Activated T-helper 17 cell treated with anti-CD3 and anti-CD28 coated beads, Interleukin-2, amount 50 U/mL, for 72 hours (primary cell): ENCODE data around the gene SCCPDH. TPM values are rescaled to one million over a fixed set of nuclear protein-coding genes. Genes with fewer than 3 reads are reported as not detected.
A peak's percentile ranks its signal among the peaks of the same experiment; 100 is the strongest.
"Not testable (repeated sequence)": the region's sequence is repeated elsewhere in the genome, so short reads cannot be mapped to it uniquely, and the experiment has no call there.

Experiments used
- ATAC-seq: fragments of 150-1000 bp; cut with Tn5 transposase; replicated peaks from 2 replicates; pipeline ENCODE4 v1.10.0; 2021; ENCODE audit warnings: mild to moderate bottlenecking, moderate library complexity
- H3K27ac Mint-ChIP-seq: one replicate; pipeline ENCODE4 v1.8.0; 2022; ENCODE audit warnings: mixed read lengths
- H3K27me3 Mint-ChIP-seq: one replicate; pipeline ENCODE4 v1.8.0; 2022; ENCODE audit warnings: mixed read lengths
- H3K36me3 Mint-ChIP-seq: one replicate; pipeline ENCODE4 v1.8.0; 2022; ENCODE audit warnings: low read depth, mild to moderate bottlenecking, mixed read lengths
- H3K4me1 Mint-ChIP-seq: one replicate; pipeline ENCODE4 v1.8.0; 2022; ENCODE audit warnings: mixed read lengths
- H3K4me3 Mint-ChIP-seq: one replicate; pipeline ENCODE4 v1.8.0; 2022; ENCODE audit warnings: mild to moderate bottlenecking, mixed read lengths
- H3K9me3 Mint-ChIP-seq: one replicate; pipeline ENCODE4 v1.8.0; 2022; ENCODE audit warnings: mixed read lengths
- total RNA-seq, 2 donors: library from RNA; stranded (reverse); gene quantifications; one replicate each; pipeline ENCODE4 v1.2.3, GENCODE V29; 2022

The SCCPDH gene
- total RNA-seq, 2 donors from 2014 or later: 8.9 to 23.9 TPM

DNA sequence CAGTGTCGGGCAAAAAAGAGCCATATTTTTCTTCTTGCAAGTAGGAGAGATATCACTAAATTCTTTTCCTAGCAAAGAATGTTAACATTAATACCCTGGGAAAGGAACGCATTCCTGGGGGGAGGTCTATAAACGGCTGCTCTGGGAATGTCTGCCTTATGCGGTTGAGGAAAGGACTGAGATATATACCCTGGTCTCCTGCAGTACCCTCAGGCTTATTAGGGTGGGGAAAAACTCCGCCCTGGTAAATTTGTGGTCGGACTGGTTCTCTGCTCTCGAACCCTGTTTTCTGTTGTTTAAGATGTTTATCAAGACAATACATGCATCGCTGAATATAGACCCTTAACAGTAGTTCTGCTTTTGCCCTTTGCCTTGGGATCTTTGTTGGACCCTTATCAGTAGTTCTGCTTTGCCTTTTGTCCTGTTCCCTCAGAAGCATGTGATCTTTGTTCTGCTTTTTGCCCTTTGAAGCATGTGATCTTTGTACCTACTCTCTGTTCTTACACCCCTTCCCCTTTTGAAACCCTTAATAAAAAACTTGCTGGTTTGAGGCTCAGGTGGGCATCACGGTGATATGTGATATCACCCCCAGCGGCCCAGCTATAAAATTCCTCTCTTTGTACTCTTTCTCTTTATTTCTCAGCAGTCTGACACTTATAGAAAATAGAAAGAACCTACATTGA, 29.9 kb upstream of the SCCPDH start:
- H3K27me3 Mint-ChIP-seq, H3K36me3 Mint-ChIP-seq, H3K4me1 Mint-ChIP-seq, ATAC-seq, H3K27ac Mint-ChIP-seq, H3K9me3 Mint-ChIP-seq, H3K4me3 Mint-ChIP-seq: not testable (repeated sequence)

DNA sequence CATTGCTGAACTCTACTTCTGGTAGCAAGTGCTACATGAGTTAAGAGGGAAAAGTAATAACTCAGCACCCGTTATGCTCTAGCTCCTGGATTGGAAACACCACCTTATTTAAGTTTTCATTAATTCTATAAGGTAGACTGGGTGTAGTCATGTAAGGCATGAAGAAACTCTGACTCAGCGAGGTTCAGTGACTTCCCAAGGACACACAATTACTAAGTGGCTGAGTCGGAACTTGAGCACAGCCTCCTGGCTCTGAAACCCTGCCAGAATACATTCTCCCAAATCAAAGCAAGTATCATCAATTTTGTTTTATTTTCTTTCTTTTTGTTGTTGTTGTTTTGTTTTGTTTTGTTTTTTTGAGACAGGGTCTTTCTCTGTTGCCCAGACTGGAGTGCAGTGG, 29.1 kb upstream of the SCCPDH start:
- Mint-ChIP-seq H3K27me3 (peaks cover 3% of the 10 kb centered on the region), H3K9me3 (peaks cover 5% of the 10 kb centered on the region), H3K4me3 (no peak overlapping the region), H3K4me1 (no peaks in the 10 kb centered on the region), H3K27ac (no peak overlapping the region), H3K36me3 (no peaks in the 10 kb centered on the region)
- no peak for ATAC-seq

DNA sequence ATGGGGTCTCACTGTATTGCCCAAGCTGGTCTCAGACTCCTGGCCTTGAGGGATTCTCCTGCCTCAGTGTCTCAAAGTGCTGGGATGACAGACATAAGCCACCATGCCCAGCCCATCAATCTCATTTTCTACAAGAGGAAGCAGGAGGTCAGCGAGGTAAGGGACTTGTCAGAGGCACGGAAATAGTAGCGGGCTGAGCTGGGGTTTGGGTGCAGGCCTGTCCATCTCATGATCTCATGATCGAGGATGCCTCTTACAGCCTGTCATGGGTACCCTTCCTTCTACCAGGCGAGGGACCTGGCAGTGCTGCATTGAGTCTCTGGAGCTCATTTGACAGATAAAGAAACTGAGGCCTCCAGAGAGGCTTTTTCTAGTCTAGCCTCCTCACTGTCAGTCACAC, 28.5 kb upstream of the SCCPDH start:
- peaks cover 3% of the 10 kb centered on the region for H3K27me3 Mint-ChIP-seq
- H3K4me3 Mint-ChIP-seq: no peak overlapping the region
- no peak for ATAC-seq
- no peaks in the 10 kb centered on the region for H3K36me3 Mint-ChIP-seq
- peaks cover 5% of the 10 kb centered on the region for H3K9me3 Mint-ChIP-seq
- no peak overlapping the region for H3K27ac Mint-ChIP-seq
- H3K4me1 Mint-ChIP-seq: no peaks in the 10 kb centered on the region

DNA sequence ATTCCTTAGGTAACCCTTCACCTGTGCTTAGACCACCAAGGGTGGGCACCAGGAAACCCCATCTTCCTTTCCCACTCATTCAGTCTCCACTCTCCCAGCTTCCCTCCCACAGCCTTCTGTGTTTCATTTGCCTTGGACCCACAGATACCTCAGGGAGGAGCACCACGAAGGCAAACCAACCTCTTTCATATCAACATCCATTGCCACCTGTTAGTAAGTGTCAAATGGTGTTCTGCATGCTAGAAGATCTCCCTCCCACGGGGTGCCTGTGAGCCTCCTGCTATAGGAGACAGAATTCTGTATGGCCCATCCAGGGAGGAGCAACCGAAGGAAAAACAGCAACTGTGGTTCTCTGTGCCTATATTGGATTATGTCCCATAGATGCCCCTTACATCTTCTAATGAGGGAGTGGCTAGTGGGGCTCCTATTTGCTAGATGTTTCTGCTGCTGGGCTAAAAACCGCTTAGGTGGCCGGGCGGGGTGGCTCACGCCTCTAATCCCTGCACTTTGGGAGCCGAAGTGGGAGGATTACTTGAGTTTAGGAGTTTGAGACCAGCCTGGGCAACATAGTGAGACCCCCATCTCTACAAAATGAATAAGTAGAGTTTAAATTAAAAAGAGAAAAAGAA, 25.6 kb upstream of the SCCPDH start:
- Mint-ChIP-seq H3K4me3 (peak overlapping the region; percentile 31), H3K27me3 (peaks cover 3% of the 10 kb centered on the region), H3K4me1 (no peaks in the 10 kb centered on the region), H3K27ac (peak overlapping the region; percentile 87), H3K9me3 (peaks cover 5% of the 10 kb centered on the region), H3K36me3 (no peaks in the 10 kb centered on the region)
- ATAC-seq: no peak

DNA sequence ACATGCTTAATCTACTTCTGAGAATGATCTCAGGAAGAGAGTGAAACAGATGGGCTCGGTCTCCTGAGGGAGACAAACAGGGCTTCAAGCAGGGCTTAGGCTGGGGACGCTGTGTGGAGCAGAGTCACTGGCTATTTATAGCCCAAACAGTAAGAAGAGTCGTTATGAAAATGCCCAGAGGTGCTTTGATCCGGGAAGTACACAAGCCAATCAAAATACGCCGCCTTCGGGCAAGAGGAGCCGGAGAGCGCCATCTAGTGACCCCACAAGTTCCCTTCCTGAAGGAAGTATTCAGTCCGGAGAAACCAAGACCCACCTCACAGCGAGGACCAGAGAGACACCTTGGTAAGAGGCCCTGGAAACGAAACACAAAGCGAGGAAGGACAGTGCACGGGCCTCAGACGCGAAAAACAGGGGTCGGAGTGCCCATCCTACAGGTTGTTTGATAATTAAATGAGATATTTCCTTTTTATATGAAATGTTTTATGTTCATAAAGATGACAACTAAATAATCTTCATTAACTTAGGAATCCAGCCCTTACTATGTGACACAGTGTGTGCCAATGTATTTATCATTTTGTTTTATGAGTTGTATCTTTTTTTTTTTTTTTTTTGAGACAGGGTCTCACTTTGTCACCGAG, 25.0 kb upstream of the SCCPDH start:
- no peaks in the 10 kb centered on the region for H3K36me3 Mint-ChIP-seq
- H3K27me3 Mint-ChIP-seq: peaks cover 3% of the 10 kb centered on the region
- ATAC-seq: peak; percentile 100
- no peaks in the 10 kb centered on the region for H3K4me1 Mint-ChIP-seq
- H3K9me3 Mint-ChIP-seq: peaks cover 5% of the 10 kb centered on the region
- peak overlapping the region; percentile 87 for H3K27ac Mint-ChIP-seq
- H3K4me3 Mint-ChIP-seq: peak overlapping the region; percentile 31

DNA sequence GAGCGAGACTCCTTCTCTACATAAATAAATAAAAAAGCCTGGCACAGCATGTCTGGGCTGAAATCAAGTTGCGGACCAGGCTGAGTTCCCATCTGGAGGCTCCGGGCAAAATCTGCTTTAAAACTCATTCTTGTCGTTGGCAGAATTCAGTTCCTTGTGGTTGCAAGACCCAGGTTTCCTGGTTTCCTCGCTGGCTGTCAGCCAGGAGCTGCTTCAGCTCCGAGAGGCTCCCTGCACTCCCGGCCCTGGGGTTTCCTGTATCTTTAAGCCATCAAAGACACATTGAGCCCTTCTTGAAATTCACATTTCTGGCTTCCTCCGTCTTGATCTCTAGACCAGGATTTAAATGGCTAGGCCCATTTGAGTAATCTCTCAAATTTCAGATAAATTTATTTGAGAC, 20.6 kb upstream of the SCCPDH start:
- Mint-ChIP-seq H3K9me3 (no peaks in the 10 kb centered on the region), H3K36me3 (no peaks in the 10 kb centered on the region), H3K27me3 (peaks cover 3% of the 10 kb centered on the region), H3K4me1 (no peaks in the 10 kb centered on the region), H3K4me3 (no peak overlapping the region), H3K27ac (no peak overlapping the region)
- no peak for ATAC-seq

DNA sequence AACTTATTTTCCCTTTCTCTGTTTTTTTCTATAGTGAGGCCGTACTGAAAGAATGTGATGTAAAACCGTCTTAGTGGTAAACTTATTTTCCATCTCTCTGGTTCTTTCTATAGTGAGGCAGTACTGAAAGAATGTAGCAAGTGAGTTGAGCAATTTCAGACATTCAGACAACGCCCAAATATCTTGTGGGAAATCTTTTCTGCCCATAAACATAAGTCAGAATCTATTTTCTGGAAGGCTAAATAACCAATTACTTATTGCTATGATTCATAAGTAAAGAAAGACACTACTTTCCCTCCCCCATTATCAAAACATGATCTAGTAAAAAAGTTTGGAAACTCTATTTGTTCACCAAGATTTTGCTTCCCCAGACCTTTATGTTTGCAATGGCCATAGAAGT, 18.8 kb upstream of the SCCPDH start:
- H3K27me3 Mint-ChIP-seq: peaks cover 6% of the 10 kb centered on the region
- peaks cover 7% of the 10 kb centered on the region for H3K9me3 Mint-ChIP-seq
- H3K36me3 Mint-ChIP-seq: no peaks in the 10 kb centered on the region
- no peak overlapping the region for H3K27ac Mint-ChIP-seq
- peaks cover 4% of the 10 kb centered on the region for H3K4me1 Mint-ChIP-seq
- no peak overlapping the region for H3K4me3 Mint-ChIP-seq
- ATAC-seq: no peak

DNA sequence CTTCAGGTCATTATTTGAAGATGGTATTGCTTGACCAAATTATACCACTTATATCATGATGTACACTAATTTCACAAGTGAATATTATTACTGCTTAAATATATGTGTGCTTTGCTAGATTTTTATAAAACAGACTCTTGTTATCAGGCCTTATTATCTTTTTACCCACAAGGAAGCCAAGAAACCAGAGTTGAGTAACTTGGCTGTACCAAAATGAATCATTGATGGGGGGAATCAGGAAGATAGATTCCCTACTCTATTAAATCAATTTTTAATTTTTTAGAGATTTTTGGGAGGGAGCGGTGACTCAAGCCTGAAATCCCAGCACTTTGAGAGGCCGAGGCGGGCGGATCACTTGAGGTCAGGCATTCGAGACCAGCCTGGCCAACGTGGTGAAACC, 16.0 kb upstream of the SCCPDH start:
- Mint-ChIP-seq H3K27me3 (peaks cover 17% of the 10 kb centered on the region), H3K9me3 (peaks cover 7% of the 10 kb centered on the region), H3K4me1 (peaks cover 4% of the 10 kb centered on the region), H3K36me3 (no peaks in the 10 kb centered on the region), H3K27ac (no peak overlapping the region), H3K4me3 (no peak overlapping the region)
- ATAC-seq: no peak

DNA sequence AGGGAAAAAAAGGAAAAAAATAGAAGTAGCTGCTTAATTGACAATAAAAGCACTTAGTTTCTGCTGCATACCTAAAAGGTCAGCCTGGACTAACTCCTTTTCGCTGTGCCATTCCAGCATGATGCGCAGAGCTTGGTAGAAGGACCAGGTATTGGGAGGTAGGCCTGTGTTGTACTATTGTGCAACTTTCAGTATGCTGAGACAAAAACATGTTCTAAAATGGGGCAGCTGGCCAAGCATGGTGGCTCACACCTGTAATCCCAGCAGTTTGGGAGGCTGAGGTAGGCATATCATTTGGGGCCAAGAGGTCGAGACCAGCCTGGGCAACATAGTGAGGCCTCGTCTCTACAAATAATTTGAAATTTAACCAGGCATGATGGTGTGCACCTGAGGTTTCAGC, 15.0 kb upstream of the SCCPDH start:
- no peak overlapping the region for H3K27ac Mint-ChIP-seq
- no peaks in the 10 kb centered on the region for H3K36me3 Mint-ChIP-seq
- H3K4me1 Mint-ChIP-seq: peaks cover 4% of the 10 kb centered on the region
- no peak for ATAC-seq
- H3K27me3 Mint-ChIP-seq: peaks cover 17% of the 10 kb centered on the region
- H3K4me3 Mint-ChIP-seq: no peak overlapping the region
- peaks cover 7% of the 10 kb centered on the region for H3K9me3 Mint-ChIP-seq

DNA sequence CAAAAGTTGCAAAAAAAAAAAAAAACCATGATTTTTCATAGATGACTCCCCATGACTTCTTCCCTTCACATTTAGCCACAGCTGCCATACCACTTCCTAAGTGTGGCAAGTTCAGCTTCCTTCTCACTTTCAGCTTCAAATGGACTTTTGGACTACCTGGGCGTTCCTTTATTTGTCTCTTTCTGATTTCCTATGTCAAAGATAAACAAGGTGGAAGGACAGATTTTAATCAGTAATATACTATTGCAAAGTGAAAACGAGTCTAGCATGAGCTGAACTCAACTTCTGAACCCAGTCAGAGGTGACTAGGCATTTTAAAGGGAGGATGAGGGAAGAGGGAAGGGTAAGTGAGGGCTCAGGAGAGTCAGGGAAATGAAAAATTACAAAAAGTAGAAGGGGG, 14.4 kb upstream of the SCCPDH start:
- H3K9me3 Mint-ChIP-seq: peaks cover 7% of the 10 kb centered on the region
- H3K36me3 Mint-ChIP-seq: no peaks in the 10 kb centered on the region
- H3K27me3 Mint-ChIP-seq: peaks cover 17% of the 10 kb centered on the region
- H3K27ac Mint-ChIP-seq: no peak overlapping the region
- no peak overlapping the region for H3K4me3 Mint-ChIP-seq
- ATAC-seq: no peak
- H3K4me1 Mint-ChIP-seq: peaks cover 4% of the 10 kb centered on the region

DNA sequence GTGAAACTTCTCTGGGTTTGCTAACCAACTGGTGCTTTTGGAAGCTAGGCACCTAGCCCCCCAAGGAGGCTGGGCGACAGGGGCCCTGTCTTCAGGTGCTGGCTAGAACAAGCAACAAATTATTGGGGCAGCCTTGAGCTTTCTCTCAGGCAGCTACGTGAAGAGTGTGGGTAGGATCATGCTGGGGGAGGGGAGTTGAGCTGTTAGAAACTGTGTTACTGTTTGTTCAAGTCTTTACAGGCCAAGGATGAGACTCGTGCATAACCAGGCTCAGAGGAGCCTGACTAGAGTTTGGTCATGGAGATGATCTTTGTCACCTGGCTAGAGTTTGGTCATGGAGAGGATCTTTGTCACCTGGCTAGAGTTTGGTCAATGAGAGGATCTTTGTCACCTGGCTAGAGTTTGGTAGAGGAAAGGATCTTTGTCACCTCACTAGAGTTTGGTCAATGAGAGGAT, 12.6 kb upstream of the SCCPDH start:
- H3K27me3 Mint-ChIP-seq: peaks cover 23% of the 10 kb centered on the region
- peaks cover 4% of the 10 kb centered on the region for H3K4me1 Mint-ChIP-seq
- no peak for ATAC-seq

DNA sequence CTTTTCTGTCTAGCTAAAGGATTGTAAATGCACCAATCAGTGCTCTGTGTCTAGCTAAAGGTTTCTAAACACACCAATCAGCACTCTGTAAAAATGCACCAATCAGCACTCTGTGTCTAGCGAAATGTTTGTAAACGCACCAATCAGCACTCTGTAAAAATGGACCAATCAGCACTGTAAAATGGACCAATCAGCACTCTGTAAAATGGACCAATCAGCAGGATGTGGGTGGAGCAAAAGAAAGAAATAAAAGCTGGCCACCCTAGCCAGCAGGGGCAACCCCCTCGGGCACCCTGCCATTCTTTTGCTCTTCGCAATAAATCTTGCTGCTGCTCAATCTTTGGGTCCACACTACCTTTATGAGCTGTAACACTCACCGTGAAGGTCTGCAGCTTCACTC, 11.8 kb upstream of the SCCPDH start:
- not testable (repeated sequence) for H3K36me3 Mint-ChIP-seq, ATAC-seq, H3K9me3 Mint-ChIP-seq, H3K4me1 Mint-ChIP-seq, H3K27ac Mint-ChIP-seq, H3K4me3 Mint-ChIP-seq
- peaks cover 28% of the 10 kb centered on the region for H3K27me3 Mint-ChIP-seq

More for the DNA sequence above, 12.6 kb upstream of the SCCPDH start:
- H3K27ac Mint-ChIP-seq: no peak overlapping the region
- H3K9me3 Mint-ChIP-seq: peaks cover 7% of the 10 kb centered on the region
- H3K36me3 Mint-ChIP-seq: no peaks in the 10 kb centered on the region
- H3K4me3 Mint-ChIP-seq: no peak overlapping the region

DNA sequence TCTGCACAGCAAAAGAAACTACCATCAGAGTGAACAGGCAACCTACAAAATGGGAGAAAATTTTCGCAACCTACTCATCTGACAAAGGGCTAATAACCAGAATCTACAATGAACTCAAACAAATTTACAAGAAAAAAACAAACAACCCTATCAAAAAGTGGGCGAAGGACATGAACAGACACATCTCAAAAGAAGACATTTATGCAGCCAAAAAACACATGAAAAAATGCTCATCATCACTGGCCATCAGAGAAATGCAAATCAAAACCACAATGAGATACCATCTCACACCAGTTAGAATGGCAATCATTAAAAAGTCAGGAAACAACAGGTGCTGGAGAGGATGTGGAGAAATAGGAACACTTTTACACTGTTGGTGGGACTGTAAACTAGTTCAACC, 4.8 kb upstream of the SCCPDH start:
- H3K4me1 Mint-ChIP-seq, H3K27ac Mint-ChIP-seq, H3K9me3 Mint-ChIP-seq, H3K4me3 Mint-ChIP-seq, H3K36me3 Mint-ChIP-seq, ATAC-seq: not testable (repeated sequence)
- peaks cover 17% of the 10 kb centered on the region for H3K27me3 Mint-ChIP-seq

DNA sequence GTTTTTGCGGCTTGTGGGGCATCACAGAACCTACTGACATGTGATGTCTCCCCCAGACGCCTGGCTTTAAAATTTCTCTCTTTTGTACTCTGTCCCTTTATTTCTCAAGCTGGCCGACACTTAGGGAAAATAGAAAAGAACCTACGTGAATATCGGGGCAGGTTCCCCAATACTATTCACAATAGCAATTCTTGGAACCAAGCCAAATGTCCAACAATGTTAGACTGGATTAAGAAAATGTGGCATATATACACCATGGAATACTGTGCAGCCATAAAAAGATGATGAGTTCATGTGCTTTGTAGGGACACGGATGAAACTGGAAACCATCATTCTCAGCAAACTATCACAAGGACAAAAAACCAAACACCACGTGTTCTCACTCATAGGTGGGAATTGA, 3.4 kb upstream of the SCCPDH start:
- H3K27ac Mint-ChIP-seq, H3K9me3 Mint-ChIP-seq, H3K4me3 Mint-ChIP-seq, H3K36me3 Mint-ChIP-seq, H3K4me1 Mint-ChIP-seq, ATAC-seq: not testable (repeated sequence)
- peaks cover 14% of the 10 kb centered on the region for H3K27me3 Mint-ChIP-seq

DNA sequence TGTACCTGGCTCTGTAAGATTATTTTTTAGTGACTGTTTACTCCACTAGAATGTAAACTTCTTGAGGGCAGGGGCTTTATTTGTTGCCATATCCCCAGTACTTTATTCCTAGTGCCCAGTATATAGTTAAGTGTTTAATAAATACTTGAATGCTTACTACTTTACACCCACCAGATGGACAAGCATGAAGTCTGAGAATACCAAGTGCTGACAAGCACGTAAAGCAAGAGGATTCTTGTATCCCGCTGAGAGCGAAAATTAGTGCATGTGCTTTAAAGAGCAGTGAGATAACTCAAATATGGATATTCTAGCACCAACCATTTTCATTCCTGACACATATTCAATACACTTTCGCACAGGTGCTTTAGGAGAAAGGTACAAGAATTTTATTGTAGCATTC, 1.5 kb upstream of the SCCPDH start:
- H3K9me3 Mint-ChIP-seq: peaks cover 10% of the 10 kb centered on the region
- ATAC-seq: no peak
- peaks cover 13% of the 10 kb centered on the region for H3K27me3 Mint-ChIP-seq
- H3K4me3 Mint-ChIP-seq: peak overlapping the region; percentile 84
- H3K4me1 Mint-ChIP-seq: no peaks in the 10 kb centered on the region
- no peak overlapping the region for H3K27ac Mint-ChIP-seq
- H3K36me3 Mint-ChIP-seq: peaks cover 12% of the 10 kb centered on the region
